ENCODE results near the gene KRTAP1-4. TPM values are rescaled to one million over a fixed set of nuclear protein-coding genes. Genes with fewer than 3 reads are reported as not detected.

KRTAP1-4 gene
- total and polyA plus RNA-seq, 2 of the 8 experiments (the other 6 are each of a cell fraction or from before 2014, with no cell fraction given) = not detected

DNA sequence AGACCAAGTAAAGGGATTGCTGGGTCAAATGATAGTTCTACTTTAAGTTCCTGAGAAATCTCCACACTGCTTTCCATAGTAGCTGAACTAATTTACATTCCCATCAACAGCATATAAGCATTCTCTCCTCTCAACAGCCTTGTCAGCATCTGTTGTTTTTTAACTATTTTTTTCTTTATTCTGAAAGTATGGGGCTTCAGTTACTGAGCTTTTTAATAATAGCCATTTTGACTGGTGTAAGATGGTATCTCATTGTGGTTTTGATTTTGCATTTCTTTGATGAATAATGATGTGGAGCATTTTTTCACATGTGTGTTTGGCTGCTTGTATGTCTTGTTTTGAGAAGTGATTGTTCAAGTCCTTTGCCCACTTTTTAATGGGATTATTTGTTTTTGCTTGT is 22.6 kb upstream of the KRTAP1-4 start:
- 0 out of 4 replicates have a peak, but pooled peaks cover 0 to 2% of the 10 kb centered on the region in 2 experiments for H3K9me3 ChIP-seq (ENCODE audit: insufficient read depth in 2 of 2, low read depth in 1 of 2, low read length in 1 of 2)
- H3K79me1 ChIP-seq (ENCODE audit: low read depth, low read length) = no peaks in the 10 kb centered on the region
- no peak overlapping the region for H3K18ac ChIP-seq (ENCODE audit: extremely low read depth, low read length)
- H2BK15ac ChIP-seq (ENCODE audit: low read length) = no peak overlapping the region
- H2BK12ac ChIP-seq (ENCODE audit: low read depth, low read length) = no peak overlapping the region
- no peaks in the 10 kb centered on the region for H4K20me1 ChIP-seq (replicated peaks in 1 of 2; ENCODE audit: control insufficient read depth in 1 of 2, insufficient read depth in 2 of 2, low read length in 2 of 2)
- H3K56ac ChIP-seq (replicated peaks; ENCODE audit: insufficient read length, low read depth, low read length) = no peak overlapping the region
- no peaks in the 10 kb centered on the region for H3K23me2 ChIP-seq (ENCODE audit: low read depth, low read length)
- TF ChIP-seq SAP30 (IDR thresholded peaks at IDR 0.05; ENCODE audit: insufficient read depth, insufficient replicate concordance, low read length) (no peak), MAX (IDR thresholded peaks at IDR 0.05) (no peak), RBBP5 (IDR thresholded peaks at IDR 0.05; ENCODE audit: borderline replicate concordance, low read depth, low read length) (no peak), SP1 (IDR thresholded peaks at IDR 0.05; ENCODE audit: low read depth, low read length) (no peak), SIN3A (conservative IDR thresholded peaks at IDR 0.05 in 1 of 2, IDR thresholded peaks at IDR 0.05 in 1 of 2; ENCODE audit: low read depth in 1 of 2, low read length in 2 of 2) (no peak), KDM1A (IDR thresholded peaks at IDR 0.05; ENCODE audit: borderline replicate concordance, low read length) (no peak), TAF7 (optimal IDR thresholded peaks at IDR 0.05; ENCODE audit: borderline replicate concordance, low read depth, low read length) (no peak), ZNF274 (IDR thresholded peaks at IDR 0.05; ENCODE audit: borderline replicate concordance, extremely low read depth, low read length) (no peak), MAFK (IDR thresholded peaks at IDR 0.05; ENCODE audit: low read depth, low read length) (no peak), SP4 (IDR thresholded peaks at IDR 0.05; ENCODE audit: low read length) (no peak), GTF2F1 (IDR thresholded peaks at IDR 0.05; ENCODE audit: borderline replicate concordance, low read depth, low read length) (no peak), SIX5 (IDR thresholded peaks at IDR 0.05; ENCODE audit: low read depth, low read length) (no peak), EZH2 (IDR thresholded peaks at IDR 0.05; ENCODE audit: low read depth, low read length, severe bottlenecking) (no peak), KDM4A (IDR thresholded peaks at IDR 0.05; ENCODE audit: low read depth, low read length, severe bottlenecking) (no peak), EGR1 (IDR thresholded peaks at IDR 0.05; ENCODE audit: borderline replicate concordance, low read depth, low read length) (no peak)
- H4K5ac ChIP-seq (ENCODE audit: insufficient read length, low read depth, low read length) = no peak overlapping the region
- no peak overlapping the region for H2AFZ ChIP-seq (ENCODE audit: low read length)
- POLR2A ChIA-PET (ENCODE audit: partially characterized antibody) = no interaction called here
- no peak overlapping the region for H3K27ac ChIP-seq (ENCODE audit: low read depth, low read length)
- H2BK20ac ChIP-seq (ENCODE audit: low read length) = no peak overlapping the region
- no peak overlapping the region for H3K23ac ChIP-seq (ENCODE audit: insufficient read length)
- no peaks in the 10 kb centered on the region for H3K27me3 ChIP-seq (replicated peaks in 1 of 4; ENCODE audit: control insufficient read depth in 3 of 4, extremely low read depth in 1 of 4, insufficient read depth in 3 of 4, low read length in 3 of 4)
- H4K8ac ChIP-seq (ENCODE audit: extremely low read depth, insufficient read depth, low read length) = no peak overlapping the region
- no peak overlapping the region for H3K4me2 ChIP-seq (ENCODE audit: insufficient read depth in 1 of 2, low read depth in 2 of 2, low read length in 2 of 2)
- no peak overlapping the region for H3K14ac ChIP-seq (ENCODE audit: insufficient read length)
- H3K4me3 ChIP-seq (ENCODE audit: extremely low read depth in 1 of 4, insufficient read depth in 2 of 4, low read depth in 3 of 4, low read length in 4 of 4) = no peak overlapping the region
- CTCF ChIA-PET (ENCODE audit: partially characterized antibody) = no interaction called here
- H3K4me1 ChIP-seq (replicated peaks in 1 of 4; ENCODE audit: control insufficient read depth in 3 of 4, insufficient read depth in 4 of 4, low read length in 3 of 4) = peaks cover 0 to 2% (median 0%) of the 10 kb centered on the region in 4 experiments; a peak in 1 of 7 replicates
- H2BK5ac ChIP-seq (ENCODE audit: low read depth, low read length) = no peak overlapping the region
- H4K91ac ChIP-seq (replicated peaks; ENCODE audit: insufficient read length, low read length) = no peak overlapping the region
- H3K79me2 ChIP-seq (ENCODE audit: control insufficient read depth in 1 of 2, insufficient read depth in 2 of 2, low read length in 2 of 2) = no peaks in the 10 kb centered on the region
- no peak for FAIRE-seq
- no peak overlapping the region for H3K9ac ChIP-seq (replicated peaks in 1 of 4; ENCODE audit: extremely low read depth in 1 of 4, low read depth in 3 of 4, low read length in 3 of 4)
- H3K4ac ChIP-seq (replicated peaks; ENCODE audit: insufficient read length, low read depth, low read length) = no peak overlapping the region
- H3K36me3 ChIP-seq (ENCODE audit: control insufficient read depth in 2 of 4, insufficient read depth in 4 of 4, low read length in 3 of 4) = no peaks in the 10 kb centered on the region
- H2BK120ac ChIP-seq (replicated peaks; ENCODE audit: low read depth, low read length) = no peak overlapping the region
- H2AK5ac ChIP-seq (ENCODE audit: low read depth, low read length) = no peak overlapping the region
- no peak for DNase-seq (ENCODE audit: low read depth in 1 of 2, low spot score in 2 of 2)

Measured in H1 (cell line).